Ovary (tissue), 9 donors: ENCODE results near the gene SF3B1. TPM values are rescaled to one million over a fixed set of nuclear protein-coding genes. Genes with fewer than 3 reads are reported as not detected.
"Not testable (repeated sequence)": the region's sequence is repeated elsewhere in the genome, so short reads cannot be mapped to it uniquely, and the experiment has no call there.

Experiments used
- DNase-seq, 5 donors: peaks; one replicate each; pipeline ENCODE4 v3.0.0-alpha.2; 2019 to 2020
- H3K27ac ChIP-seq, 2 donors: fragments of 200-600 bp; one replicate each; pipeline versions ENCODE4 v1.5.1 to v1.8.0; 2019 to 2022
- H3K27me3 ChIP-seq: fragments of 200-600 bp; one replicate; pipeline ENCODE4 v1.8.0; 2022
- H3K36me3 ChIP-seq: fragments of 200-600 bp; sonication (generic); one replicate; pipeline ENCODE4 v1.5.1; 2019
- H3K4me1 ChIP-seq: one replicate; pipeline ENCODE4 v1.8.1; 2013; ENCODE audit warnings: mild to moderate bottlenecking, moderate library complexity; ENCODE audit not compliant: insufficient read depth
- H3K4me3 ChIP-seq: fragments of 200-600 bp; sonication (generic); one replicate; pipeline ENCODE4 v1.5.1; 2017
- H3K9me3 ChIP-seq, 2 donors: fragments of 200-600 bp in 1 of 2; sonication (generic) in 1 of 2; one replicate each; pipeline versions ENCODE4 v1.5.1 to v1.8.1; 2013 to 2019; ENCODE audit warnings: mild to moderate bottlenecking in 1 of 2, moderate library complexity in 1 of 2
- EP300 ChIP-seq: sonication (generic); formaldehyde crosslinking; IDR thresholded peaks from one replicate; pipeline ENCODE4 v1.6.1; 2017; ENCODE audit warnings: antibody characterized with exemption
- POLR2A ChIP-seq: fragments of 450-650 bp; IDR thresholded peaks from one replicate; pipeline ENCODE4 v1.6.1; 2017; ENCODE audit warnings: antibody characterized with exemption, mild to moderate bottlenecking, moderate library complexity
- WGBS, 3 donors: extraction: QIAGEN DNeasy Blood & Tissue Kit in 1 of 3; methylation state at CpG; one replicate each; pipeline versions ENCODE4 v1.1.5 to v1.1.7; 2013 to 2017; 5-methylcytosine and 5-hydroxymethylcytosine counted together
- intact Hi-C, 4 donors: fragments of 100-400 bp; cut with DNase I; formaldehyde crosslinking; loops; one replicate each; pipeline versions ENCODE4 v1.11.0 to v1.15.1; 2022 to 2023
- polyA plus RNA-seq, 2 donors: library from polyadenylated mRNA; stranded (reverse); fragments of 200-250 nt in 1 of 2; fragments of 350-450 nt in 1 of 2; fragmentation: Illumina TruSeq in 1 of 2; extraction: RNeasy Lipid Tissue Mini Kit (QIAGEN cat#74804) in 1 of 2; gene quantifications; one replicate each; pipeline ENCODE4 v1.2.3, GENCODE V29; 2013 to 2014
- total RNA-seq, 7 donors: library from RNA; depleted of rRNA in 2 of 7; stranded (reverse); fragments of >200 nt in 2 of 7; fragmentation: NEBNext Ultra II Directional in 3 of 7; extraction: Animal tissue kit (Norgen Biotek cat#: 25700) in 3 of 7; gene quantifications; one replicate each; pipeline versions ENCODE4 v1.1.0 to v1.2.4, GENCODE V29; 2016 to 2023
- TF ChIP-seq, protein P1 (sequence below), 3 donors: fragments of 450-650 bp in 2 of 3; fragments of 200-600 bp in 1 of 3; IDR thresholded peaks; one replicate each; pipeline versions ENCODE4 v1.5.1 to v1.8.0; 2016 to 2022; ENCODE audit warnings: antibody characterized with exemption in 3 of 3, mild to moderate bottlenecking in 1 of 3
- donor health status: DM: no; HTN: no; CAD: no; lungs with moderate emphysema.
- donor health status: DM: no; HTN: no; CAD: no.
- donor health status: Bipolar disorder and iron deficiency.
- donor health status: DM: yes; HTN: yes; CAD: no.
- donor health status: DM: no; HTN: no; CAD: no.
- donor health status: DM: yes; HTN: yes; CAD: no.

SF3B1 gene
- total and polyA plus RNA-seq, 9 donors: 189 to 336 (median 245) TPM

DNA sequence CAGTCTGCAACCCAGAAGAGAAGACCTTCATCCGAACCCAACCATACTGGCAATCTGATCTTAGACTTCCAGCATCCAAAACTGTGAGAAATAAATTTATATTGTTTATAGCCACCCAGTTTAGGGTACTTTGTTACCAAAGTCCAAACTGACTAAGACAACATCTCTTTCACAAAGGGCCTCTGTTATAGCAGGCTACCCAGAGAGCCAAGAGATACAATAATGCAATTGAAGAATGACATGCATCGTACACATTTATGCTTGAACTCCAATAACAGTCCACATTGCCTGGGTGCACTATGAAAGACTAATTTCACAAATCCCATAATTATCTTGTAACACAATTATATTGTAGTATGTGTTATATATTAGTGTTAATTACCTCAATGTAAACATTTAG is 85.1 kb downstream of the SF3B1 start:
- Histone ChIP-seq H3K27me3 (no peaks in the 10 kb centered on the region), H3K9me3 (no peaks in the 10 kb centered on the region), H3K4me3 (no peak overlapping the region), H3K27ac (no peak overlapping the region), H3K36me3 (no peaks in the 10 kb centered on the region), H3K4me1 (no peaks in the 10 kb centered on the region)
- TF ChIP-seq POLR2A: no peak
- TF ChIP-seq, protein P1, sequence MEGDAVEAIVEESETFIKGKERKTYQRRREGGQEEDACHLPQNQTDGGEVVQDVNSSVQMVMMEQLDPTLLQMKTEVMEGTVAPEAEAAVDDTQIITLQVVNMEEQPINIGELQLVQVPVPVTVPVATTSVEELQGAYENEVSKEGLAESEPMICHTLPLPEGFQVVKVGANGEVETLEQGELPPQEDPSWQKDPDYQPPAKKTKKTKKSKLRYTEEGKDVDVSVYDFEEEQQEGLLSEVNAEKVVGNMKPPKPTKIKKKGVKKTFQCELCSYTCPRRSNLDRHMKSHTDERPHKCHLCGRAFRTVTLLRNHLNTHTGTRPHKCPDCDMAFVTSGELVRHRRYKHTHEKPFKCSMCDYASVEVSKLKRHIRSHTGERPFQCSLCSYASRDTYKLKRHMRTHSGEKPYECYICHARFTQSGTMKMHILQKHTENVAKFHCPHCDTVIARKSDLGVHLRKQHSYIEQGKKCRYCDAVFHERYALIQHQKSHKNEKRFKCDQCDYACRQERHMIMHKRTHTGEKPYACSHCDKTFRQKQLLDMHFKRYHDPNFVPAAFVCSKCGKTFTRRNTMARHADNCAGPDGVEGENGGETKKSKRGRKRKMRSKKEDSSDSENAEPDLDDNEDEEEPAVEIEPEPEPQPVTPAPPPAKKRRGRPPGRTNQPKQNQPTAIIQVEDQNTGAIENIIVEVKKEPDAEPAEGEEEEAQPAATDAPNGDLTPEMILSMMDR (IDR thresholded peaks at IDR 0.05): no peak
- TF ChIP-seq EP300: no peak
- 91 to 94% (median 92%) methylated on average over 2 of the region's 2 CpGs for WGBS, 3 donors
- intact Hi-C loops: no loop called here
- DNase-seq: no peak

DNA sequence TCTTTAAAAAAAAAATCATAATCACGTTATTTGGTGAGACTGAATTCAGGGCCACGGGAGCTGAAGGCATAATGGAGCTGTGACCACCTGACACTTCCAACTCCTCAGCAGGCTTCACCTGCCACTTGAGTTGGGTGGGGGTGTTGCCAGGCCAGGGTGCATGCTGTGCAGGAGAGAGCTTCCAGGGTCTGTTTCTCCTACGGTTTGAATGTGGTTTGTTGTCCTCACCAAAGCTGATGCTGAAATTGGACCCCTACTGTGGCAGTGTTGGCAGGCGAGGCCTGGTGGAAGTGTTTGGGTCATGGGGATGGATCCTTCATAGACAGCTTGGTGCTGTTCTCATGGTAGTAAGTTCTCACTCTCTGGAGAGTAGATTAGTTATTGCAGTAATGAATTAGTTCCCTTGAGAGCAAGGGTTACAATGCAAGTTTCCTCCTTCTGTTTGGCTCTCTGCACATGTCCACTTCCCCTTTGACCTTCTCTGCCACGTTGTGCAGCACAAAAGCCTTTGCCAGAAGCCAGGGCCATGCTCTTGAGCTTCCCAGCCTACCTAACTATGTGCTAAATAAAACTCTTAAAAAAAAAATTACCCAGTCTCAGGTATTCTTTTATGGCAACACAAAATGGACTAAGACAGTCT is 86.0 kb downstream of the SF3B1 start:
- H3K4me1 ChIP-seq: no peaks in the 10 kb centered on the region
- H3K36me3 ChIP-seq: no peaks in the 10 kb centered on the region
- no peak overlapping the region for H3K27ac ChIP-seq
- intact Hi-C loops: no loop called here
- TF ChIP-seq POLR2A (no peak), EP300 (no peak)
- TF ChIP-seq, protein P1 (IDR thresholded peaks at IDR 0.05): no peak
- H3K9me3 ChIP-seq: no peaks in the 10 kb centered on the region
- WGBS, 3 donors: 56 to 80% (median 59%) methylated on average over 5 of the region's 5 CpGs
- H3K27me3 ChIP-seq: no peaks in the 10 kb centered on the region
- no peak for DNase-seq
- H3K4me3 ChIP-seq: no peak overlapping the region

DNA sequence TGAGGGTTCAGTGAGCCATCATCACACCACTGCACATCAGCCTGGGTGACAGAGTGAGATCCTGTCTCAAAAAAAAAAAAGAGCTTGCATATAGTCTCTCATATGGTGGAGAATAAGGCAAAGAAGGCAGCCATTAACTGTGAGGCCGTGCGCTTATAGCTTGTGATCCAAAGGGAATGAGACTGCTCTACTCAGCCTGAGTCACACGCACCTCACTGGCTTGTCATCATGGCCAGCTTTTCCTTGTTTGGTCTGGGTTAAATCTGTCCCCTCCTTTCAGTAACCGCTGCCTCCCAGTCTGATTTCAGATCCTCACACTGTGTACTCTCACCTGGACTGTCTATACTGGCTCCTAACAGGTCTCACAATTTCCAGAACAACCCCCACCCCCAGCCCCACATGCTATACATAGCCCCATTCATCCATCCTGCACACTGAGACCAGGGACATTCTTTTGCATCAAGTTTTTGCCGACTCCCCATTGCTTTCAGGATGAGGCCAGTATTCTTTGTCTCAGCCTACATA is 88.9 kb downstream of the SF3B1 start:
- DNase-seq: no peak
- 91 to 97% (median 91%) methylated on average over 5 of the region's 5 CpGs for WGBS, 3 donors
- Histone ChIP-seq H3K27me3 (no peaks in the 10 kb centered on the region), H3K4me3 (no peak overlapping the region), H3K4me1 (no peaks in the 10 kb centered on the region), H3K36me3 (no peaks in the 10 kb centered on the region), H3K27ac (no peak overlapping the region), H3K9me3 (no peaks in the 10 kb centered on the region)
- intact Hi-C loops: no loop called here
- no peak for TF ChIP-seq POLR2A
- TF ChIP-seq, protein P1 (IDR thresholded peaks at IDR 0.05): no peak
- no peak for TF ChIP-seq EP300

DNA sequence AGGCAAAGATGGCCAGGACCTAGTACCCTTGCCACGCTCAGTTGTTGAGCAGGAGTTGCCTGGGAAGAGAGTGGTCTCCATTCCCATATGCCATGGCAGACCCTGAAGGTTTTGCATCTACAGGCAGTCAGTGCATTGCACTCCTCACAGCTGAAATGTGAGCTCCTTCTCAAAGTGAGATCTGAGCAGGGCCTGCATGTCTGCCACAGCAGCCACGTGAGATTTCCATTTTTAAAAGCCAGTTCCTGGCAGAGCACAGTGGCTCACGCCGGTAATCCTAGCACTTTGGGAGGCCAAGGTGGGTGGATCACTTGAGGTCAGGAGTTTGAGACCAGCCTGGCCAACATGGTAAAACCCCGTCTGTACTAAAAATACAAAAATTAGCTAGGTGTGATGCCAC is 90.9 kb downstream of the SF3B1 start:
- intact Hi-C loops, H3K36me3 ChIP-seq, DNase-seq, H3K4me1 ChIP-seq, H3K9me3 ChIP-seq, H3K27me3 ChIP-seq, H3K27ac ChIP-seq, H3K4me3 ChIP-seq: not testable (repeated sequence)
- WGBS, 3 donors: 90 to 93% (median 91%) methylated on average over 5 of the region's 5 CpGs

DNA sequence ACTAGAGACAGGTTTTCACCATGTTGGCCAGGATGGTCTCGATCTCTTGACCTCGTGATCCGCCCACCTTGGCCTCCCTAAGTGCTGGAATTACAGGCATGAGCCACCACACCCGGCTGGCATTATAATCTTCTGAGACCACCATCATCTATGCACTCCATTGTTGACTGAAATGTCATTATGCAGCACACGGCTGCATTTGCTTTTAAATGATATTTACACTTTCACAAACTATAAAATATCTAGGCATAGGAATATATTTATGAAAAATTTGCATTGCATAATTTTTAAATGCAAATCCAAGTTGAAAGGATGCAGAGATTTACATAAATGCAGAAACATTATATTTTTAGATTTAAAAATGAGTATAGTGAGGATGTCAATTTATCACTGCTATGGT is 94.2 kb downstream of the SF3B1 start:
- Histone ChIP-seq H3K4me1 (no peaks in the 10 kb centered on the region), H3K9me3 (no peaks in the 10 kb centered on the region), H3K4me3 (no peak overlapping the region), H3K36me3 (no peaks in the 10 kb centered on the region), H3K27me3 (no peaks in the 10 kb centered on the region), H3K27ac (no peak overlapping the region)
- intact Hi-C loops: no loop called here
- TF ChIP-seq EP300: no peak
- TF ChIP-seq POLR2A: no peak
- TF ChIP-seq, protein P1 (IDR thresholded peaks at IDR 0.05): no peak
- 89 to 96% (median 93%) methylated on average over 5 of the region's 5 CpGs for WGBS, 3 donors
- DNase-seq: no peak
